HG03039 (cell line): ENCODE measurements around the gene ZNF324.

ENCODE experiments used
- ATAC-seq: cut with Tn5 transposase; IDR thresholded peaks from one replicate; pipeline ENCODE4 v1.9.1; 2021; ENCODE audit warnings: mild to moderate bottlenecking, moderate library complexity; ENCODE audit not compliant: unreplicated experiment

Gene ZNF324

GRCh38 chr19:58520257-58520599 lies 53.3 kb downstream of the ZNF324 start:
- ATAC-seq, result no peak

- ATAC-seq, result no peak
These were observed 54.8 kb downstream of the ZNF324 start for GRCh38 chr19:58521651-58522050.

GRCh38 chr19:58522709-58523108 lies 55.8 kb downstream of the ZNF324 start:
- ATAC-seq, result no peak
